HG02571 (cell line): ENCODE results near the gene ARTN.

Experiments
- ATAC-seq: cut with Tn5 transposase; IDR thresholded peaks from one replicate; pipeline ENCODE4 v1.9.1; 2021; ENCODE audit warnings: mild to moderate bottlenecking, moderate library complexity; ENCODE audit not compliant: unreplicated experiment

ARTN gene

GRCh38 chr1:43947061-43947873 lies 13.7 kb downstream of the ARTN start:
- ATAC-seq = peak; percentile 18

DNA sequence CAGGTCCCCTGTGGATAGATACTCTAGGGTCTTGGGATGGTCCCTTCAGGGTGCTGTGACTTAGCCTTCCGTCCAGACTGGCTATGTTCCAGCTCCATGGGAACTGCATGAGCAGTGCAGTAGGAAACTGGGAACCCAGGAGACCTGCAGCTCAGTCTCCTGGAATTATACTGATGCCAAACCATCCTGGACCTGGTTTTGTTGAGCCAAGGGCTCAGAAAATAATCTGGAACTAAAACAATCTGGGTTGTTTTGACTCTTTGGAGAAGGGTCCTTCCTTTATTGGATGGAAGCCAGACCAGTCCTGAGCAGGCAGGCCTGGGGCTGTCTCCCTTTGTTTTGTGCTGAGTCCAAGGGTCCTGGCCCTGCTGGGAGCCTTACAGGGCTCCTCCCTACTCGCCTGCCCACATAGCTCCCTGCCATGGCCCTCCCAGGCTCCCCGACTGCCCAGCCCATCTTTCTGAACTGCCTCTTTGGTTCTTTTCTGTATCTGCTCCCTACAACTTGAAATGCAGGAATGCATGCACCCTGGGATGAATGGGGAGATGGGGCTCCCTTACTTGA lies 14.4 kb downstream of the ARTN start:
- no peak for ATAC-seq

- ATAC-seq = no peak
Measured at GRCh38 chr1:43949678-43950077, 16.1 kb downstream of the ARTN start.

GRCh38 chr1:43951021-43951985 lies 17.7 kb downstream of the ARTN start:
- no peak for ATAC-seq

GRCh38 chr1:43952731-43953346 lies 19.2 kb downstream of the ARTN start:
- ATAC-seq = no peak

GRCh38 chr1:43953361-43953760 lies 19.8 kb downstream of the ARTN start:
- ATAC-seq = no peak

DNA sequence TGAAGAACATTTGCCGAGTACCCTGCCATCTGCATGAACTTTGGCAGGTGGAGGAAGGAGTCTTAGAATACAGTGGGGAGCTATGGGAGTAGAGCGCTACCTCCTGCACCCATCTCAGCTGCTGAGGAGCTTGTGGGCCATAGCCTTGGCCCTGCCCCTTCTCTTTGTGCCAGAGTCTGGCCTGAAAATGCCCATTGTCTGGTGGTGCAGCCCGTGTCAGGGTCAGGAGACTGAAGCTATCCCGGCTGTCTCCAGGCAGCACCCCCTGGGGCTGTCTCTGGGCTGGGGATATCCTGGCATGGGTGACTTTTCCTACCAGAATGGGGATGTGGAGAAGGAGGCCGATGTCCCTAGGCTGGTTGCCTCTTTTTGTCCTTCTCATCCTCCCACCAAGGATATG lies 20.4 kb downstream of the ARTN start:
- no peak for ATAC-seq

- no peak for ATAC-seq
Measured at GRCh38 chr1:43956234-43956633, 22.6 kb downstream of the ARTN start.

DNA sequence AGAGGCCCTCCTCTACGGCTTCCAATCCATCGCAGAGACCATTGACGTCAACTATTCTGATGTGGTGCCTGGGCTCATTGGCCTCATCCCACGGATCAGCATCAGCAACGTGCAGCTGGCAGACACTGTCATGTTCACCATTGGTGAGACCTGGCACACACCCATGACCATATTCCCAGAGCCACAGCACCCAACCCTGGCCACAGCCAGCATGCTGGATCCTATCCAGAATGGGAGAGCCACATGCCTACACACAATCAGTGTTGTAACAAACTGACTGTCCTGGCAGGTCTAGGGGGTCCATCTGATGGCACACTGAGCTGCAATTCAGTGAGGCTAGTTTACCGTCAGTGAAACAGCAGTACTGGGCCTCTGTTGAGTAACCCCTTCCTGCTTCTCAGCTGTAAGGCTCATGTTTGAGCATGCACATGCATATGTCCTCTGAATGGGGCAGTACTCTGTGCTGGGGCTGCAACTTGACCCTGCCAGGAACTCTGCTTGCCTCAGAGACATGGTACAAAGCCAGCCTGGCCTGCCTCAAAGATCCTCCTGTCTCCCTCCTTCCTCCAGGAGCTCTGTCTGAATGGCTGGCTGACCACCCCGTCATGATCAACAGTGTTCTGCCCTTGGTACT lies 23.9 kb downstream of the ARTN start:
- no peak for ATAC-seq

- no peak for ATAC-seq
Measured at GRCh38 chr1:43958351-43959255, 25.0 kb downstream of the ARTN start.

DNA sequence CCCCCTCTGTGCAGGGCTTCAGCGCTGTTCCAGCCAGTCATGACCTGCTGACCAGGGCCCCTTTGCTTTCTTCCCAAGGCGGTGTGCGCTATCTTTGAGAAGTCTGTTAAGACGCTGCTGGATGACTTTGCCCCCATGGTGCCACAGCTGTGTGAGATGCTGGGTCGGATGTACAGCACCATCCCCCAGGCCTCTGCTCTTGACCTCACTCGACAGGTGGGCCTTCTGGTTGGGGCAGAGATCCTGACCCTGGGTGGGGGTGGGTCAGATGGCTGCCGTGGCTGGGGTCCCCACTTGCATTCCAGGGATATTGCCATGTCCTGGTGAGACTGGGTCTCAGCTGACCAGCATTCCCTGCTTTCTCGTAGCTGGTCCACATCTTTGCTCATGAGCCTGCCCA lies 27.2 kb downstream of the ARTN start:
- no peak for ATAC-seq

DNA sequence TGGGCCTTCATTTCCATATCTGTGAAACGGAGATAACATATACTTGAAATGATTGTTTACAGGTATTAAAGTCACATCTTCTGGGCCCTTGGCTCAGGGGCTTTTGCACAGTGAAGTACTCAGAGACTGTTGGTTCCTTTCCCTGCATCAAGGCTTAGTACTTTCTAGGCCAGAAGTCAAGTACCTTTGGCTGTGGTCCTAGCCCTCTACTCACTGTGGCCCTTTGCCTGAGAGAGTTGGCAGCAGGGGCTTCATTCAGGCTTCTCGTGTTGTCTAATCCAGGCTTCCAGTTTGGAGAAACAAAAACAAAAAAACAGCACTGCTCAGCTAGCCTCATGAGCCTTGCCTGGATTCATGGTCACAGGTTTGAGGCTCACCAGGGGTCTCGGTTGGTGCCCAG lies 28.1 kb downstream of the ARTN start:
- ATAC-seq = no peak

DNA sequence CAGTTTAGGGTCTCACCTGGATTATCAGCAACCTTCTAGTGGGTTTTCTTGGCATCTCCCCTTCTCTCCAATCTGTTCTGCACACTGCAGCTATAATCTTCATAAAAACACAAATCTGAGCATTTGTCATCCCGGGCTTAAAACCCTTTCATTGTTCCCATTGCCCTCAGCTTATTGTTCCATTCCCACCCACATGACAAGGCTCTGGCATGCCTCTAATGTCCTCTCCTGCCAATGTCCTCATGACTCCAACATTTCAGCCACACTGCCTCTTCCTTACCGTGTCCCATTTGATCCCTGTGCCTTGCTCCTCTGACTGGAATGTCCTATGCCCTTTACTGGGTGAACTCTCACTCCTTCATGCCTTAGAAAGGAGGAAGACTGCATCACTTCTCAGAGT lies 28.7 kb downstream of the ARTN start:
- no peak for ATAC-seq

- no peak for ATAC-seq
Measured at GRCh38 chr1:43963006-43963405, 29.4 kb downstream of the ARTN start.

- no peak for ATAC-seq
Measured at GRCh38 chr1:43963890-43964289, 30.3 kb downstream of the ARTN start.

GRCh38 chr1:43965316-43965715 lies 31.7 kb downstream of the ARTN start:
- ATAC-seq = no peak

GRCh38 chr1:43968348-43968948 lies 34.8 kb downstream of the ARTN start:
- ATAC-seq = no peak

DNA sequence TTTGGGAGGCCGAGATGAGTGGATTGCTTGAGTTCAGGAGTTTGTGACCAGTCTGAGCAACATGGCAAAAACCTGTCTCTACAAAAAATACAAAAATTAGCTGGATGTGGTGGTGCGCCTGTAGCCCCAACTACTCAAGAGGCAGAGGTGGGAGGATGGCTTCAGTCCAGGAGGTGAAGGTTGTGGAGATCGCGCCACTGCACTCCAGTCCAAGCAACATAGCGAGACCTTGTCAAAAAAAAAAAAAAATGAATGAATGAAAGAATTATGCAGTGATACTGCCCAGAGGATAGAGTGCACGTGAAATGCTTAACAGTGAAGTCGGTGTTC lies 35.8 kb downstream of the ARTN start:
- no peak for ATAC-seq

DNA sequence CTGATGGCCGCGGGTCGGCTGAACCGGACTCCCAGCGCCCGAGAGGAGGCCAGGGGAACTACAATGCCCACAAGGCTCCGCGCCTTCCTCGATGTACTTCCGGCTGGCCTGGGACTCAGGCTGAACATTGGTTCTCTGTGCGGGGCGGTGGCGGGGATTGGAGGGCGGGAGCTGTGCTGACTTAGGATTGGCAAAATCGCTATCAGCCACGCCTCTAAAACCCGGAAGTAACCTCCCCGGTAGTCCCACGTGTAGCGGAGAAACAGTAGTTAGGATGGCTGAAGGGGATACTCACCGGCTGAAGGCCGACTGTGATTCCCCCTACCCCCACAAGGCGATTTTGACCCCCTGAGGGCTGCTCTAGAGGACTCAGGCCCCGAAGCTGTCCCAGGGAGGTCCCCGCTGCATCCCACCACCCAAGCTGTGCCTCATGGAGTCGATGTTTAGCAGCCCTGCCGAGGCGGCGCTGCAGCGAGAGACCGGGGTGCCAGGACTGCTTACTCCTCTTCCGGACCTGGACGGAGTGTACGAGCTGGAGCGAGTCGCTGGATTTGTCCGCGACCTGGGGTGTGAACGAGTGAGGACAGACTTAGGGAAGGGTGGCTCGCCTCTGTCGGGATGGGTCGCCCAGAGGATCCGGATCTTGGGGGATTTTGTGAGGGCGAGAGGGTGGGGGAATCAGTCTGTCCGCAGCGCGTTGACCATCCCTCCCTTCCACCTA lies 36.3 kb downstream of the ARTN start, which contains the start of gene DPH2:
TSS of gene DPH2 (plus strand) at position 265 of the 721 bp plus-strand sequence. CDS start at position 431, 166 bp downstream.
- ATAC-seq = peak; percentile 58
